GM21717 (cell line): Measurements from ENCODE around the gene CYP2A6.
"Not testable (repeated sequence)": the region's sequence is repeated elsewhere in the genome, so short reads cannot be mapped to it uniquely, and the experiment has no call there.

Experiments
- ATAC-seq: cut with Tn5 transposase; IDR thresholded peaks from one replicate; pipeline ENCODE4 v1.9.1; 2021; ENCODE audit warnings: mild to moderate bottlenecking, moderate library complexity; ENCODE audit not compliant: unreplicated experiment

CYP2A6 gene

DNA sequence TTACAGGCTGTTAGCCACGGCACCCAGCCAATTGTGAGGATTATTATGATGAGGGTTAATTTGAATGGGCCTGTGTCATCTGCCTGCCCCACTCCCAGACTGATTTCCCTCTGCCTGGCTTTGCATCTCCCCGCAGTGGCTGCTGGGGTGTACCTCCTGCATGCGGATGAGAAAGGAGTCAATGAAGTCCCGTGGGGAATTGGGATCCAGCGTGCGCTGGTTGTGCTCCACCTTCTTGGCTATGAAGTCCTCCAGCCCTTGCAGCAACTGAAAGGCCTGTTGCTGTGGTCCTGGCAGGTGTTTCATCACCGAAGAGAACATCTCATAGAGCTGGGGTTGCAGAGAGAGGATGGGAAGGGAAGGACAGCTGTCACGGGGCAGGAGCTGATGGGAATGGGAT is 3.5 kb downstream of the CYP2A6 start:
- ATAC-seq = not testable (repeated sequence)

DNA sequence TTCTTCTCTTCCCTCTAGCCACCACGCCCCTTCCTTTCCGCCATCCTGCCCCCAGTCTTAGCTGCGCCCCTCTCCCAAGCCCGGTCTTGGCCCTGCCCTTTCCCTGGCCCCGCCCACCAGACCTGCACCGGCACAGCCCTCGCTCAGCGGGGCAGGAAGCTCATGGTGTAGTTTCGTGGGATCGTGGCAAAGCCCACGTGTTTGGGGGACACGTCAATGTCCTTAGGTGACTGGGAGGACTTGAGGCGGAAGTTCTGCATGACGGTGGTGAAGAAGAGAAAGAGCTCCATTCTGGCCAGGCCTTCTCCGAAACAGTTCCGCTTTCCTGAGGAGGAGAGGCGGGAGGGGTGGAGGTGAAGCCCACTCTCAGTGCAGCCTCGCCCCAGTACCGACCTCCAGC is 6.6 kb downstream of the CYP2A6 start:
- not testable (repeated sequence) for ATAC-seq

DNA sequence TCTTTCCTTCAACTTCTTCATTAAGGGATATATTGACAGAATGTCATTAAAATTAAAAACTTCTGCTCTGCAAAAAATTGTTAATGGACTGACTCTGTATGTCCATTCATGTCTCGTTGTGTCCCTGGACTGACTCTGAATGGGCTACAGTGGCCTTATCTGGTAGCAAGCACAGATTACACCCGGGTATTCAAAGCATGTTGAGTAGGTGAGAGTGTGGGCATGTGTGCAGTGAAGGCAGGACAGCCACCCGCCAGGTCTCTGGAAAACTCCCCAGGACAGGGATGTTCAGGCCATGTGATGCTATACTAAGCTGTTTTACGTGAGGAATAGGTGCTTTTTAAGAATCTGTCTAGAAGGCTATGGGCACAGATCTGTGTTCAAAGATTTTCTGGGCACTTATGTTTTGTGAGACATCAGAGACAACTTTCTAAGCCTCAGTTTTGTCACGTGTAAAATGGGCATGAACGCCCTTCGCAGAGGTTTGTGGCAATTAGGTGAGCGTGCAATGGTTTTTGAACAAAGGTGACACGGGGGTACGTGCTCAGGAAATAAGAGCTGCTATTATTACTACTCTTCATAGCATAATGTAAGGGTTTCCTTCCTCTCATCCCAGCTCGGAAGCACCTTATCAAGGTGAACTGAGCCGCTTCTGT is 7.1 kb downstream of the CYP2A6 start:
- not testable (repeated sequence) for ATAC-seq

DNA sequence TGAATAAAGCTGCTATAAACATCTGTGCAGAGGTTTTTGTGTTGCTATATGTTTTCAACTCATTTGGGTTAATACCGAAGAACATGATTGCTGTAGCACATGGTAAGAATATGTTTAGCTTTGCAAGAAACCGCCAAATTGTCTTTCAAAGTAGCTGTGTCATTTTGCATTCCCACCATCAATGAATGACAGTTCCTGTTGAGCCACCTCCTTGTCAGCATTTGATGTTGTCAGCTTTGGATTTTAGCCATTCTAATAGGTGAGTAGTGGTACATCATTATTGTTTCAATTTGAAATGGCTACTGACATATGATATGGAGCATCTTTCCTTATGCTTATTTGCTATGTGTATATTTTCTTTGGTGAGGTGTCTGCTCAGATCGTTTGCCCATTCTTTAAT is 8.2 kb downstream of the CYP2A6 start:
- not testable (repeated sequence) for ATAC-seq

DNA sequence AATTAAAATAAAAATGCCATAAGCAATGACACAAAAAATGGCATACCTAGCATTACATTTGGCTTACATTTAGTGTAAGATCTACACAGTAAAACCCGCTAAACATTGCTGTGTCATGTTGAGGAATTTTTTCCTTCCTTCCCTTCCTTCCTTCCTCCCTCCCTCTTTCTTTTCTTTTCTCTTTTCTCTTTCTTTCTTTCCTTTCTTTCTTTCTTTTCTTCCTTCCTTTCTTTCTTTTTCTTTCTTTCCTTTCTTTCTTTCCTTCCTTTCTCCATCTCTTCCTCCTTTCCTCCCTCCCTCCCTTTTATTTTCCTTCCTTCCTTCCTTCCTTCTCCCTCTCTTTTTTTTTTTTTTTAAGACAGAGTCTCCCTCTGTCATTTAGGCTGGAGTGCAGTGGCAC is 11.8 kb downstream of the CYP2A6 start:
- not testable (repeated sequence) for ATAC-seq

DNA sequence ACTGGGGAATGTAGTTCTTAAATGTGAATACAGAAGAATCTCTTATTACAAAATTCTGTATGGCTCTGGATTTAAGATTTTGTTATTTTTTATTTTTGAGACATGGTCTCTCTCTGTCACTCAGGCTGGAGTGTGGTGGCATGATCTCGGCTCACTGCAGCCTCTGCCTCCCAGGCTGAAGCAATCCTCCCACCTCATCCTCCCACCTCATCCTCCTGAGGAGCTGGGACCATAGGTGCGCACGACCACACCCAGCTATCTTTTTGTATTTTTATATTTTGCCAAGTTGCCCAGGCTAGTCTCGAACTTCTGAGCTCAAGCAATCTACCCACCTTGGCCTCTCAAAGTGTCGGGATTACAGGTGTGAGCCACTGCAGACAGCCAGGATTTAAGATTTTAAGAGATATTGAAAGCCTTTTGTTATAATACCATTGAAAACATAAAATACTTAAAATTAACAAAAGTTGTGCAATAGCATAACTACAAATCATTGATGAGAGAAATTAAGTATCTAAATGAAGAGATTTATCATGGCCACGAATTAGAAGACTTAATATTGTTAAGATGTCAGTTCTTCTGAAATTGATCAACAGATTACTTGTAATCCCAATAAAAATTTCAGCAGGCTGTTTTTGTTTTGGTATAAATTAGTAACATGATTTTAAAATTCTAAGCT is 13.4 kb downstream of the CYP2A6 start:
- no peak for ATAC-seq

DNA sequence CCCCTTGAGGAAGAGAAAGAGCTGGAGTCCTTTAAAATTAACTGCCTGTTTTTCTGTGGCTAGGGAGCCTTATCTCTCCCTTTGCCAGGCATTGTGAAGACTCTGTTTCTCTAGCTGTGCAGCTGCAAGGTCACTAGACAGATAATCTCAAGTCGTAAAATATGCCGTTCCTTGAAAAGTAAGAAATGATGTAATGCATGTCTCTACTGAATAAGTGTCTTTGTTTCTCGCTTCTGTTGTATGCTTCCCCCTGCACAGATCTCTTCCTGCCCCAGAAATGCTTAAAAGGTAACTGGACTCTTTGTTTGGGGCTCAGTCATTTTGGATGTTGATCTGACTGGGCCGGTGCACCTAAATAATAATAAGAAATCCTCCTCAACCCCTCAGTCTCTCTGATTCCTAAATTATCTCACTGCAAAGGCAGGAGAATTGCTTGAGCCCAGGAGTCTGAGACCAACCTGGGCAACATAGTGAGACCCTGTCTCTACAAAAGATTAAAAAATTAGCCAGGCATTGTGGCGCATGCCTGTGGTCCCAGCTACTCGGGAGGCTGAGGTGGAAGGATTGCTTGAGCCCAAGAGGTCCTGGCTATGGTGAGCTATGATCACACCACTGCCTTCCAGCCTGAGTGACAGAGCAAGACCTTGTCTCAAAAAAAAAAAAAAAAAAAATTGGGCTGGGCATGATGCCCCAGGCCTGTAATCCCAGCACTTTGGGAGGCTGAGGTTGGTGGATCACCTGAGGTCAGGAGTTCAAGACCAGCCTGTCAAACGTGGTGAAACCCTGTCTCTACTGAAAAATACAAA is 16.3 kb downstream of the CYP2A6 start:
- not testable (repeated sequence) for ATAC-seq

DNA sequence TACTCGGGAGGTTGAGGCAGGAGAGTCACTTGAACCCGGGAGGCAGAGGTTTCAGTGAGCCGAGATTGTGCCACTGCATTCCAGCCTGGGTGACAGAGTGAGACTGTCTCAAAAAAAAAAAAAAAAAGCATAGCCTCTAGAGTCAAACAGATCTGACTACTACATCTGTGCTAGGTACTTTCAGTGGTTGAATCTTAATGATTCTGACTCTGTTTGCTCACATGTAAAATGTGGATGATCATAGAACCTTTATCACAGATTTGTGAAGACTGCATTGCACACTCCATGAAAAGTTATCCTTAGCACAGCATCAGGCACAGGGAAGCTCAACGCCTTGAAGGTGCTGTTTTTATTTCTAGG is 17.8 kb downstream of the CYP2A6 start:
- not testable (repeated sequence) for ATAC-seq

DNA sequence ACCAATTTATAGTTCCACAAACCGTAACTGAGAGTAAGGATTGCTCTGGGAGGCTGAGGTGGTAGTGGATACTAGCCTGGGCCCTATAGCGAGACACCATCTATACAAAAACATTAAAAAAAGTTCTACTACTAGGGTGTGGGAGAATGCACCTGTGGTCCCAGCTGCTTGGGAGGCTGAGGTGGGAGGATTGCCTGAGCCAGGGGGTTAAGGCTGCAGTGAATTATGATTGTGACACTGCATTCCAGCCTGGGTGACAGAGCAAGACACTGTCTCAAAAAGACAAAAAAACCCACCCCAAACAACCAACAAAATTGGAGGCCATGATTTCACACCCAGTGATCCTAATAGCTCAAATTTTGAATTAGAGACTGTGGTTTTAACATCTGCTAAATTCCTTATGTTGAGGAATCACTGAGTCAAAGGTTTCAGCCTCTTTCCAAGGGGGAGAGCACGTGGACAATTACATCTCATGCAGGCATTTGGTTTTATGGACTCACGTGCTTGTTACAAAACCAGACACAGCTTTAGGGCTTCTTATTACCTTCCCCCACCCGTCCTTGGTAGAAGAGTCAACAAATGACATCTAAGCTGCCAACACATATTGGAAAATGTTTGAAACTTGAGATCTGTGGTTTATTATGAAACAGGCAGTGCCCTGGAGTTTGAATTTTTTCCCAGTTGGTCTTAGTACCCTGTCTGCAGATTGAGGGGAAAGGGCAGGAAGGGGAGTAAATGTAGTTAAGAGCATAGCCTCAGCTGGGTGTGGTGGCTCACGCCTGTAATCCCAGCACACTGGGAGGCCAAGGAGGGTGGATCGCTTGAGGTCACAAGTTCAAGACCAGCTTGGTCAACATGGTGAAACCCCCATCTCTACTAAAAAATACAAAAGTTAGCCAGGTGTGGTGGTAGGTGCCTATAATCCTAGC is 18.5 kb downstream of the CYP2A6 start:
- ATAC-seq = no peak

DNA sequence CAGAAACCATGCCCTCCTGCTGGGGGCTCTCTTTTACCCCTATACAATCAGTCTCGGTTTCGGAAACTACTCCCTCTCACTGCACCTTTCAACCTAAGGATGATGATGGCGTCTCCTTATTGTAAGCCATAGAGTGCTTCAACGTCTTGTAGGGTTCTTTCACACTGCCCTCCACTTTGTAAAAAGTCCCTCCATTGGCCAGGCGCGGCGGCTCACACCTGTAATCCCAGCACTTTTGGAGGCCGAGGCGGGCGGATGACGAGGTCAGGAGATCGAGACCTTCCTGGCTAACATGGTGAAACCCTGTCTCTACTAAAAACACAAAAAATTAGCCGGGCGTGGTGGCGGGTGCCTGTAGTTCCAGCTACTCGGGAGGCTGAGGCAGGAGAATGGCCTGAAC is 19.5 kb downstream of the CYP2A6 start:
- not testable (repeated sequence) for ATAC-seq

DNA sequence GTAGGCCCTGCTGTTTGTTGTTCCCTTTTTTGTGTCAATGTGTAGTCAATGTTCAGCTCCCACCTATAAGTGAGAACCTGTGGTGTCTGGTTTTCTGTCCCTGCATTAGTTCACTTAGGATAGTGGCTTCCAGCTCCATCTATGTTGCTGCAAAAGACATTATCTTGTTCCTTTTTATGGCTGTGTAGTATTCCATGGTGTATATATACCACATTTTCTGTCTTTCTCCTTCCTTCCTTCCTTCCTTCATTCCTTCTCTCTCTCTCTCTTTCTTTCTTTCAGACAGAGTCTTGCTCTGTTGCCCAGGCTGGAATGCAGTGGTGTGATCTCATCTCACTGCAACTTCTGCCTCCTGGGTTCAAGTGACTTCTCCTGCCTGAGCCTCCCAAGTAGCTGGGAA is 21.0 kb downstream of the CYP2A6 start:
- ATAC-seq = no peak

DNA sequence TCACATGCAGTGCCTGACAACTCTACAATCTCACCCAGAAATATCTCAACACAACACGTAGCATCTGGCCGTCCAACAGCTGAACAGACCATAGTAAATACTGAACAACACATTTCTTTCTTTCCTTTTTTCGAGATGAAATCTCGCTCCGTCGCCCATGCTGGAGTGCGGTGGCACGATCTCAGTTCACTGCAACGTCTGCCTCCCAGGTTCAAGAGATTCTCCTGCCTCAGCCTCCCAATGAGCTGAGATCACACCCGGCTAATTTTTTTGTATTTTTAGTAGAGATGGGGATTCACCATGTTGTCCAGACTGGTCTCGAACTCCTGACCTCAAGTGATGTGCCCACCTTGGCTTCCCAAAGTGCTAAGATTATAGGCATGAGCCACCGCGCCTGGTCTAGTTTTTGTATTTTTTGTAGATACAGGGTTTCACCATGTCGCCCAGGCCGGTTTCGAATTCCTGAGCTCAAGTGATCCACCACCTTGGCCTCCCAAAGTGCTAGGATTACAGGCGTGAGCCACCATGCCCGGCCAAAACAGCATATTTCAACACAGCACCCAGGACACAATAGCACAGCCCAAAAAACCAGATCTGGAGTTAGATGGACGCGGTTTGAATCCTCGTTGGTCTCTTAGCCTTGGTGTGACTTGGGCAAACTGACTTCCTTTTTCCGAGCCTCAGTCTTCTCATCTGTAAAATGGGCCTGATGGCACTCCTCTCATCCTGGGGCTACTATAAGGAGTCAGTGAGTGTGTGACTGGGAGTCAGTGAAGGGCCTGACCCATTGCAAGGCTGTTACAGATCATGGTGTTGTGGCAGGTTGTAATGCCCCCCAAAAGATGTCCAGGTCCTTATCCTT is 22.6 kb downstream of the CYP2A6 start:
- no peak for ATAC-seq

DNA sequence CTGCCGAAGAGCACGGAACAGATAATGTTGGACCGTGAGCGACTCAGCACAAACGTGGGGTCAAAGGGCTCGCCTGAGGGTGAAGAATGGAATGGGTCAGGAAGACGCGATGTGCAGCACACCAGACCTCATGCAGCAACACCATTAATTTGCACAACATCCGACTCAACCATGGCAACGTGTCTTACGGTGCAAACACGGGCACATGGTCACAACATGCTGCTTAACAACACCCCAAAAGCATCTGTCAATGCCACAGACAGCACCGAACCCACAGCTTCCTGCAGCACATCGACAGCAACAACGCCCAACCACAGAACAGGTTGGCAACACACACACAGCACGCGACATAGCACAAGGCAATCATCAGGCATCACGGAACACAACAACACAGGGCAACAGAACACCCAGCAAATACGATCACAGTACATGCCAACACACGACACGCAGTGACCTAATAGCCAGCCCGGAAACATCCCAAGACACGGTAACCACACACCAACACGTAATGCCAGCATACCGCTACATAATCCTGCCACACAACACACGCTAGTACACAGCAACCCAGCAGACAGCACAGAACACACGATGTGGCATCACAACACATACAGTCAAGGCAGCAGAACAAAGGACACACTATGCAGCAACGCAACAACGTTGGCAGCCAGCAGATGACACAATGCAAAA is 23.4 kb downstream of the CYP2A6 start:
- ATAC-seq = not testable (repeated sequence)

DNA sequence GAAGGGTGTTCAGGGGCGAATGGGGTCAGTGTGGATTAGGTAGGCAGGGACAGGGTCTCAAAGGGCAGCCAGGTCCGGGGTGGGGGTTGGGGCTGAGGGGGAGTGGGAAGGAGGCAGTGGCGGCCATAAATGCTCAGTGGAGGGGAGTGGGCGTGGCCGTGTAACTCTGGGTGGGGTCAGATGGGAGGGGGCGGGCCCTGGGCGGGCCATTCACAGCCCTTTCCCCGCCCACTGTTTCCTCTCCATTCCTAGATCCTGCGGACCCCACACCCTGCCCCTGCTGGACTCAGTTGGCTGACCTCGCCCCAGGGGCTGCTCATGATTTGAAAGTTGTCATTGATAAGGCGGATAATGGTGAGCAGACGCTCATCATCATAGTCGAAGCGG is 23.9 kb downstream of the CYP2A6 start:
- not testable (repeated sequence) for ATAC-seq

DNA sequence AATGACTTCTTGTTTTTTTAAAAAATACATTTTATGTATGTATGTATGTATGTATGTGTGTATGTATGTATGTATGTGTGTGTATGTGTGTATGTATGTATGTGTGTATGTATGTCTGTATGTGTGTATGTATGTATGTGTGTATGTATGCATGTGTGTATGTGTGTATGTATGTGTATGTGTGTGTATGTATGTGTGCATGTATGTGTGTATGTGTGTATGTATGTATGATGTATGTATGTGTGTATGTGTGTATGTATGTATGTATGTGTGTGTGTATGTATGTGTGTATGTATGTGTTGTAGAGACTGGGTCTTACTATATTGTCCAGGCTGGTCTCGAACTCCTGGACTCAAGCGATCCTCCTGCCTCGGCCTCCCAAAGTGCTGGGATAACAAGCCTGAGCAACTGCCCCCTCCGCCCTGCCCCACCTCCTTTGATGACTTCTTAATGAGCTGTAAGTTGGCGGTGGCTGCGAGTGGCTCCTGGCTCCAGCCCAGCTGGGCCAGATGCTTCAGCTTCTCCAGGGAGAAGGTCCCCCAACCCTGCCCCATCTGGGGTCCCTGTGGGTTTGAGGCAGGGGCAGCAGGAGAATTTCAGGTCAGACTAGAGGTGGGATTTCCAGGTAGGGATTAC is 24.7 kb downstream of the CYP2A6 start:
- ATAC-seq = not testable (repeated sequence)

DNA sequence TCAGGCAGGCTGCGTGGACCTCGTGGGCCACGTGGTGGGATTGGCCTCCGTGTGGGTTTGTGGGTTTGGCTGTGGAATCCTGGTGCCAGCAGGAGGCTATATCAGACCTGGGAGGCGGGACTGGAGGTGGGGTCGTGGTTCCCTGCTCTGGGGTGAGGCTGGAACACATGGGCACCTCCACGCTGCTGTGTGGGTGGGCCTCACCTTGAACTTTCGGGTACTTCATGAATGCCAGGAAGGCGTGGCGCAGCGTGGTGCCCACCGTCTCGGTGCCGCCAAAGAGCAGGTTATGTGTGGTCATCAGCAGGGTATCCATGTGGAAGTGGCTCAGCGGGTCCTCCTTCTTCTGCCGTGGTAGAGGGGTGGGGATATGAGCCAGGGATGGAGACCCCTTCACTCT is 25.3 kb downstream of the CYP2A6 start:
- not testable (repeated sequence) for ATAC-seq

DNA sequence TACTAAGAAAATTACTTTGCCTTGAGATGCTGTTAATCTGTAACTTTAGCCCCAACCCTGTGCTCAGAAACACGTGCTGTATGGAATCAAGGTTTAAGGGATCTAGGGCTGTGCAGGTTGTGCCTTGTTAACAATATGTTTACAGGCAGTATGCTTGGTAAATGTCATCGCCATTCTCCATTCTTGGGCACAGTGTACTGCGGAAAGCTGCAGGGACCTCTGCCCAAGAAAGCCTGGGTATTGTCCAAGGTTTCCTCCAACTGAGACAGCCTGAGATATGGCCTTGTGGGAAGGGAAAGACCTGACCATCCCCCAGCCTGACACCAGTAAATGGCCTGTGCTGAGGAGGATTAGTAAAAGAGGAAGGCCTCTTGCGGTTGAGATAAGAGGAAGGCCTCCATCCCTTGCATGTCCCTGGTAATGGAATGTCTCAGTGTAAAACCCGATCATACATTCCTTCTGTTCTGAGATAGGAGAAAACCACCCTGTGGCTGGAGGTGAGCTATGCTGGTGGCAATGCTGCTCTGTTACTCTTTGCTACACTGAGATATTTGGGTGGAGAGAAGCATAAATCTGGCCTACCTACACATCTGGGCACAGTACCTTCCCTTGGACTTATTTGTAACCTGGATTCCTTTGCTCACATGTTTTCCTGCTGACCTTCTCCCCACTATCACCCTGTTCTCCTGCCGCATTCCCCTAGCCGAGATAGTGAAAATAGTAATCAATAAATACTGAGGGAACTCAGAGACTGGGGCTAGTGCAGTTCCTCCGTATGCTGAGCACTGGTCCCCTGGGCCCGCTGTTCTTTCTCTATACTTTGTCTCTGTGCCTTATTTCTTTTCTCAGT is 27.3 kb downstream of the CYP2A6 start:
- ATAC-seq = not testable (repeated sequence)

DNA sequence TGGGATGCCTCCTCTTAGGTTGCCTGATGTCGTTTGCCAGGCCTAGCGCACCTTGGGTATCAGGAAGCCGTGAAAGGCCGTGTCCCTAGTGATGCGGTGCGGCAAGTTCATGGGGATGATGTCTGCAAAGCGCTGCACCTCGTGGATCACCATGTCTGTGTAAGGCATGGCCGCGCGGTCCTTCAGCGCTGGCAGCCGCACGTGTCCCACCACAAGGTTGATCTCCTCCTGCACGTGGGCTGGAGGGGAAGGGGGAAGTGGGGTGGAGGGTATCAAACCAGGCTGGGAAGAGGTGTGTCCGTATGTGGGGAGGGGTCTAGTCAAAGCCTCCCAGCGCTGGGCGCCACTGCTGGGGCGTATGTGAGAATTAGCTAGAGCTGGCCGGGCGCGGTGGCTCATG is 28.1 kb downstream of the CYP2A6 start:
- no peak for ATAC-seq
